HCT116 (cell line): ENCODE measurements around the gene KRTAP12-3. TPM values are rescaled to one million over a fixed set of nuclear protein-coding genes. Genes with fewer than 3 reads are reported as not detected.

Experiments used
- ATAC-seq: fragments of 200-7000 bp; cut with Tn5 transposase; 2 replicates; pipeline ENCODE4 v1.9.1; 2020; ENCODE audit warnings: mild to moderate bottlenecking, moderate library complexity
- BruUV-seq: library from RNA; stranded (reverse); fragments of 400-500 nt; replicated peaks from 2 replicates; lab custom pipeline; 2021; lab: Mats Ljungman, UMichigan
- CTCF ChIA-PET: fragments of 300-600 bp; sonication (Branson Sonifier 250); formaldehyde crosslinking; loops from one replicate; lab custom pipeline; 2021; ENCODE audit warnings: antibody characterized with exemption; lab: Charles Lee
- POLR2A ChIA-PET: fragments of 300-600, 350-600 bp; sonication (Branson Sonifier 250); formaldehyde crosslinking; loops from one replicate; lab custom pipeline; 2021; ENCODE audit warnings: antibody characterized with exemption; lab: Charles Lee
- RAD21 ChIA-PET, 2 experiments: fragments of 300-600 bp; sonication (Branson Sonifier 250); formaldehyde crosslinking; loops; one replicate each; lab custom pipeline; 2023; ENCODE audit warnings: low total read pairs in 2 of 2; ENCODE audit not compliant: uncharacterized antibody in 2 of 2, unreplicated experiment in 2 of 2, low non-redundant PET in 1 of 2; lab: Charles Lee
- DNase-seq: peaks from one replicate; pipeline ENCODE4 v3.0.0-alpha.2; 2010; ENCODE audit warnings: low read depth, low spot score
- H2AFZ ChIP-seq: fragments of 200-600 bp; shearing (Covaris generic), sonication (generic); 2 replicates; pipeline ENCODE4 v1.6.1; 2017; ENCODE audit warnings: low read depth, mixed run types, mixed read lengths, antibody characterized with exemption, low read length; ENCODE audit not compliant: poor library complexity, severe bottlenecking
- H3K27ac ChIP-seq: 2 replicates; pipeline ENCODE4 v1.5.1; 2012; ENCODE audit warnings: low read depth, low read length
- H3K27me3 ChIP-seq: fragments of 200-600 bp; sonication (generic); 2 replicates; pipeline ENCODE4 v1.6.1; 2016; ENCODE audit warnings: mixed run types, low read length, mixed read lengths; ENCODE audit not compliant: insufficient read depth
- H3K36me3 ChIP-seq, 2 experiments: fragments of 200-500 bp in 1 of 2; fragments of 200-600 bp in 1 of 2; sonication (Bioruptor generic) in 1 of 2; sonication (generic) in 1 of 2; 2 replicates each; pipeline versions ENCODE4 v1.5.1 to v1.6.1; 2014 to 2016; ENCODE audit warnings: low read length in 2 of 2, inconsistent platforms in 1 of 2, mixed read lengths in 1 of 2, mixed run types in 1 of 2; ENCODE audit not compliant: insufficient read depth in 2 of 2, control insufficient read depth in 1 of 2
- H3K4me1 ChIP-seq, 2 experiments: fragments of 200-600 bp in 1 of 2; sonication (generic) in 1 of 2; 2 replicates each; pipeline versions ENCODE4 v1.5.1 to v1.6.1; 2012 to 2017; ENCODE audit warnings: low read length in 2 of 2, inconsistent platforms in 1 of 2, mild to moderate bottlenecking in 1 of 2, mixed read lengths in 1 of 2, mixed run types in 1 of 2, moderate library complexity in 1 of 2; ENCODE audit not compliant: insufficient read depth in 2 of 2, control insufficient read depth in 1 of 2
- H3K4me2 ChIP-seq: fragments of 200-600 bp; sonication (generic); 2 replicates; pipeline ENCODE4 v1.6.1; 2017; ENCODE audit warnings: mixed run types, low read length, mixed read lengths
- H3K4me3 ChIP-seq, 2 experiments: fragments of 200-600 bp in 1 of 2; sonication (generic) in 1 of 2; replicated peaks in 1 of 2; 2 replicates each; pipeline ENCODE4 v1.5.1; 2011 to 2016; ENCODE audit warnings: low read length in 2 of 2, control low read depth in 1 of 2, low read depth in 1 of 2, mild to moderate bottlenecking in 1 of 2, mixed read lengths in 1 of 2, mixed run types in 1 of 2
- H3K79me2 ChIP-seq: fragments of 200-600 bp; sonication (generic); 2 replicates; pipeline ENCODE4 v1.6.1; 2017; ENCODE audit warnings: mild to moderate bottlenecking, mixed run types, low read length, moderate library complexity, mixed read lengths; ENCODE audit not compliant: insufficient read depth
- H3K9ac ChIP-seq: fragments of 200-600 bp; sonication (generic); 2 replicates; pipeline ENCODE4 v1.6.1; 2016; ENCODE audit warnings: low read length, mixed read lengths
- H3K9me2 ChIP-seq: fragments of 200-600 bp; sonication (generic), shearing (Covaris generic); 2 replicates; pipeline ENCODE4 v1.6.1; 2017; ENCODE audit warnings: mixed run types, mild to moderate bottlenecking, moderate library complexity; ENCODE audit not compliant: insufficient read depth
- H3K9me3 ChIP-seq, 2 experiments: fragments of 200-500 bp in 1 of 2; fragments of 200-600 bp in 1 of 2; sonication (Bioruptor generic) in 1 of 2; sonication (generic) in 1 of 2; 2 replicates each; pipeline ENCODE4 v1.6.1; 2014 to 2017; ENCODE audit warnings: low read length in 2 of 2, mixed read lengths in 2 of 2, inconsistent platforms in 1 of 2, low read depth in 1 of 2, mild to moderate bottlenecking in 1 of 2, mixed run types in 1 of 2, moderate library complexity in 1 of 2; ENCODE audit not compliant: control insufficient read depth in 1 of 2, insufficient read depth in 1 of 2
- H4K20me1 ChIP-seq: fragments of 200-600 bp; sonication (generic), shearing (Covaris generic); 2 replicates; pipeline ENCODE4 v1.6.1; 2017; ENCODE audit warnings: mixed run types, mild to moderate bottlenecking, moderate library complexity; ENCODE audit not compliant: insufficient read depth
- CBX3 ChIP-seq: IDR thresholded peaks from 2 replicates; pipeline ENCODE4 v1.6.1; 2012; ENCODE audit warnings: low read depth
- EGR1 ChIP-seq: IDR thresholded peaks from 2 replicates; pipeline ENCODE4 v1.6.1; 2012; ENCODE audit warnings: low read depth
- ELF1 ChIP-seq: IDR thresholded peaks from 2 replicates; pipeline ENCODE4 v1.6.1; 2012; ENCODE audit warnings: low read depth, borderline replicate concordance
- EZH2 ChIP-seq: fragments of 200-600 bp; sonication (generic); IDR thresholded peaks from 2 replicates; pipeline ENCODE4 v1.6.1; 2017; ENCODE audit warnings: antibody characterized with exemption, mixed run types
- EZH2phosphoT487 ChIP-seq: fragments of 200-600 bp; IDR thresholded peaks from 2 replicates; pipeline ENCODE4 v1.6.1; 2018; ENCODE audit warnings: antibody characterized with exemption, borderline replicate concordance
- FOSL1 ChIP-seq: IDR thresholded peaks from 2 replicates; pipeline ENCODE4 v1.6.1; 2012; ENCODE audit warnings: low read depth
- JUND ChIP-seq: IDR thresholded peaks from 2 replicates; pipeline ENCODE4 v1.6.1; 2012
- POLR2A ChIP-seq: IDR thresholded peaks from 2 replicates; pipeline ENCODE4 v1.7.0; 2011; ENCODE audit warnings: borderline replicate concordance; ENCODE audit not compliant: insufficient read depth, insufficient read length; ENCODE audit errors: extremely low read depth
- POLR2AphosphoS5 ChIP-seq: IDR thresholded peaks from 2 replicates; pipeline ENCODE4 v1.6.1; 2011; ENCODE audit warnings: mild to moderate bottlenecking, low read depth, low read length, moderate library complexity
- RAD21 ChIP-seq: IDR thresholded peaks from 2 replicates; pipeline ENCODE4 v1.6.1; 2012; ENCODE audit warnings: low read depth, mild to moderate bottlenecking
- SP1 ChIP-seq: IDR thresholded peaks from 2 replicates; pipeline ENCODE4 v1.6.1; 2012; ENCODE audit warnings: low read depth
- SRF ChIP-seq: IDR thresholded peaks from 2 replicates; pipeline ENCODE4 v1.6.1; 2012; ENCODE audit warnings: low read depth
- TCF7L2 ChIP-seq: IDR thresholded peaks from 2 replicates; pipeline ENCODE4 v1.7.0; 2011; ENCODE audit warnings: borderline replicate concordance, inconsistent platforms; ENCODE audit not compliant: insufficient read depth, insufficient read length; ENCODE audit errors: extremely low read depth
- ZFX ChIP-seq: fragments of 450-650 bp; IDR thresholded peaks from 2 replicates; pipeline ENCODE4 v1.6.1; 2017
- intact Hi-C: fragments of 100-400 bp; cut with micrococcal nuclease; formaldehyde crosslinking; loops from 2 replicates; pipeline ENCODE4 v1.10.0; 2022
- total RNA-seq: library from RNA; stranded (reverse); gene quantifications from one replicate; pipeline ENCODE4 v1.2.1, GENCODE V29; 2021; ENCODE audit not compliant: unreplicated experiment
- TF ChIP-seq, protein P1 (sequence below), 3 experiments: fragments of 200-600 bp in 1 of 3; sonication (generic) in 1 of 3; IDR thresholded peaks in 2 of 3; conservative IDR thresholded peaks in 1 of 3; 2 replicates each; pipeline ENCODE4 v1.5.1; 2012 to 2017; ENCODE audit warnings: low read depth in 2 of 3, low read length in 2 of 3, antibody characterized with exemption in 1 of 3, borderline replicate concordance in 1 of 3, control low read depth in 1 of 3, mild to moderate bottlenecking in 1 of 3, mixed read lengths in 1 of 3, mixed run types in 1 of 3, moderate library complexity in 1 of 3; ENCODE audit not compliant: insufficient read depth in 1 of 3
- TF ChIP-seq, protein P2 (sequence below): IDR thresholded peaks from 2 replicates; pipeline ENCODE4 v1.6.1; 2012
- TF ChIP-seq, protein P3 (sequence below): IDR thresholded peaks from 2 replicates; pipeline ENCODE4 v1.6.1; 2012
- TF ChIP-seq, protein P4 (sequence below): IDR thresholded peaks from 2 replicates; pipeline ENCODE4 v1.6.1; 2011; ENCODE audit warnings: mild to moderate bottlenecking, low read length, moderate library complexity; ENCODE audit not compliant: insufficient replicate concordance; ENCODE audit errors: extremely low read depth

Gene KRTAP12-3
- total RNA-seq, 1 experiment from 2014 or later = not detected

DNA sequence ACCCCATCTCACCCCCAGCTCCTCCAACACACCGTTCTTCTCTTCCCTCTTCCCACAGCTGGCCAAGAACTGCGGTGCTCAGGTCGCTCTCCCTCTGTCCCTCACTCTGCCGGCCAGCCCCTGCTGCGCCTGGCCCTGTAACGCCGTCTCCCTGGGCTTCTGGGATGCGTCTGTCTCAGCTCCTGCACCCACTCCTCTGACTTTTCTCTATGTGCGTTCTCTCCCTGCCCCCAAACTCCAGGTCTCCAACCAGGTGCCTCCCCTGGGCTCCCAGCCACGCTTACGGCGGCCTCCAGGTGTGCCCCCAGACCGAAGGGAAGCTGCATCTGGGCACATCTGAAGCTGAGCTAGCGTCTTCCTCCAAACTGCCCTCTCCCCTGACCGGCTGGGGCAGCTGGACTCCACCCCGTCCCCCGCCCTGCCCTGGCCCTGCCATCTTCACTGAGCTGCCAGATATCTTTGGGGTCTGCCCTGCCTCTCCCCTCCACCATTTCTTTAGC lies 41.8 kb downstream of the KRTAP12-3 start:
- Histone ChIP-seq H2AFZ (no peak overlapping the region), H3K79me2 (no peaks in the 10 kb centered on the region), H3K9me3 (no peaks in the 10 kb centered on the region), H3K4me1 (no peaks in the 10 kb centered on the region), H3K36me3 (no peaks in the 10 kb centered on the region), H3K9me2 (no peaks in the 10 kb centered on the region), H3K4me2 (no peak overlapping the region), H3K27me3 (peaks cover 10% of the 10 kb centered on the region; the same call in 1 of the 2 replicates), H3K27ac (no peak overlapping the region), H3K4me3 (no peak overlapping the region), H4K20me1 (no peaks in the 10 kb centered on the region)
- BruUV-seq = no TSS peak
- ChIA-PET POLR2A (no interaction called here), RAD21 (no interaction called here), CTCF (no interaction called here)
- intact Hi-C loops = no loop called here
- no peak for DNase-seq
- no peak; the same call in 1 of the 2 replicates for ATAC-seq
- TF ChIP-seq ELF1 = no peak
- no peak for TF ChIP-seq EZH2phosphoT487
- no peak for TF ChIP-seq FOSL1
- TF ChIP-seq RAD21 = no peak
- no peak for TF ChIP-seq CBX3
- no peak for TF ChIP-seq JUND
- no peak for TF ChIP-seq TCF7L2
- TF ChIP-seq SP1 = no peak
- no peak for TF ChIP-seq POLR2AphosphoS5
- TF ChIP-seq POLR2A = no peak
- no peak for TF ChIP-seq ZFX
- no peak for TF ChIP-seq EGR1
- TF ChIP-seq, protein P1, sequence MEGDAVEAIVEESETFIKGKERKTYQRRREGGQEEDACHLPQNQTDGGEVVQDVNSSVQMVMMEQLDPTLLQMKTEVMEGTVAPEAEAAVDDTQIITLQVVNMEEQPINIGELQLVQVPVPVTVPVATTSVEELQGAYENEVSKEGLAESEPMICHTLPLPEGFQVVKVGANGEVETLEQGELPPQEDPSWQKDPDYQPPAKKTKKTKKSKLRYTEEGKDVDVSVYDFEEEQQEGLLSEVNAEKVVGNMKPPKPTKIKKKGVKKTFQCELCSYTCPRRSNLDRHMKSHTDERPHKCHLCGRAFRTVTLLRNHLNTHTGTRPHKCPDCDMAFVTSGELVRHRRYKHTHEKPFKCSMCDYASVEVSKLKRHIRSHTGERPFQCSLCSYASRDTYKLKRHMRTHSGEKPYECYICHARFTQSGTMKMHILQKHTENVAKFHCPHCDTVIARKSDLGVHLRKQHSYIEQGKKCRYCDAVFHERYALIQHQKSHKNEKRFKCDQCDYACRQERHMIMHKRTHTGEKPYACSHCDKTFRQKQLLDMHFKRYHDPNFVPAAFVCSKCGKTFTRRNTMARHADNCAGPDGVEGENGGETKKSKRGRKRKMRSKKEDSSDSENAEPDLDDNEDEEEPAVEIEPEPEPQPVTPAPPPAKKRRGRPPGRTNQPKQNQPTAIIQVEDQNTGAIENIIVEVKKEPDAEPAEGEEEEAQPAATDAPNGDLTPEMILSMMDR (IDR thresholded peaks at IDR 0.05 in 2 of 3, conservative IDR thresholded peaks at IDR 0.05 in 1 of 3; ENCODE audit: borderline replicate concordance in 1 of 3, insufficient read depth in 1 of 3, low read depth in 2 of 3, low read length in 2 of 3) = no peak
- TF ChIP-seq SRF = no peak
- TF ChIP-seq, protein P2, sequence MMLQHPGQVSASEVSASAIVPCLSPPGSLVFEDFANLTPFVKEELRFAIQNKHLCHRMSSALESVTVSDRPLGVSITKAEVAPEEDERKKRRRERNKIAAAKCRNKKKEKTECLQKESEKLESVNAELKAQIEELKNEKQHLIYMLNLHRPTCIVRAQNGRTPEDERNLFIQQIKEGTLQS = no peak
- TF ChIP-seq EZH2 = no peak
- TF ChIP-seq, protein P3, sequence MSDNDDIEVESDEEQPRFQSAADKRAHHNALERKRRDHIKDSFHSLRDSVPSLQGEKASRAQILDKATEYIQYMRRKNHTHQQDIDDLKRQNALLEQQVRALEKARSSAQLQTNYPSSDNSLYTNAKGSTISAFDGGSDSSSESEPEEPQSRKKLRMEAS = no peak
- TF ChIP-seq, protein P4, sequence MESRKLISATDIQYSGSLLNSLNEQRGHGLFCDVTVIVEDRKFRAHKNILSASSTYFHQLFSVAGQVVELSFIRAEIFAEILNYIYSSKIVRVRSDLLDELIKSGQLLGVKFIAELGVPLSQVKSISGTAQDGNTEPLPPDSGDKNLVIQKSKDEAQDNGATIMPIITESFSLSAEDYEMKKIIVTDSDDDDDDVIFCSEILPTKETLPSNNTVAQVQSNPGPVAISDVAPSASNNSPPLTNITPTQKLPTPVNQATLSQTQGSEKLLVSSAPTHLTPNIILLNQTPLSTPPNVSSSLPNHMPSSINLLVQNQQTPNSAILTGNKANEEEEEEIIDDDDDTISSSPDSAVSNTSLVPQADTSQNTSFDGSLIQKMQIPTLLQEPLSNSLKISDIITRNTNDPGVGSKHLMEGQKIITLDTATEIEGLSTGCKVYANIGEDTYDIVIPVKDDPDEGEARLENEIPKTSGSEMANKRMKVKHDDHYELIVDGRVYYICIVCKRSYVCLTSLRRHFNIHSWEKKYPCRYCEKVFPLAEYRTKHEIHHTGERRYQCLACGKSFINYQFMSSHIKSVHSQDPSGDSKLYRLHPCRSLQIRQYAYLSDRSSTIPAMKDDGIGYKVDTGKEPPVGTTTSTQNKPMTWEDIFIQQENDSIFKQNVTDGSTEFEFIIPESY = no peak
- TF ChIP-seq, all 23 proteins: peak for 0
- no peak overlapping the region for H3K9ac ChIP-seq
